Measurements from ENCODE around the gene GMDS.

DNA sequence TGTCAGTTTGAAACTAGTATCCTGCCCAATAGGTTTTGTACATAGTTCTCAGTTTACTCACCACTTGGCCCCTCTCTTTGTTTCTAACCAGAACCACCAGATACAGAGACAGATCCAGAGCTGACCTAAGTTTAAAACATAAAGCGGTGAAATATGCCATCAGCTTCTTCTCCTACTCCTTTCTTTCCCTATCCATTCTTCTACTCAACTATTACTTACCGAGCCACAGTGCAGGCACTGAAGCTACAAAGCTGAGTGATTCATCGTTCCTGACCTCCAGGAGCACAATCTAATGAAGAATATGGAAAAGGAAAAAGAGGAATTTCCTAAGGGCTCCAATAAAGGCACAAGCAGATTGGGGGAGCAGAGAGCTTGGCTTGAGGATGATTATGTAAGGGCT, 349.7 kb downstream of the GMDS start:
- no peak for TF ChIP-seq CTCF (IDR thresholded peaks at IDR 0.05; ENCODE audit: extremely low read depth in 1 of 2, insufficient read depth in 1 of 2, low read depth in 1 of 2, low read length in 2 of 2)
- no peak for TF ChIP-seq EZH2 (IDR thresholded peaks at IDR 0.05; ENCODE audit: borderline replicate concordance, low read depth, low read length, severe bottlenecking)
- no peak for TF ChIP-seq POLR2A (IDR thresholded peaks at IDR 0.05; ENCODE audit: low read depth, low read length)
- TF ChIP-seq FOS (IDR thresholded peaks at IDR 0.05; ENCODE audit: borderline replicate concordance, insufficient read depth, low read length), result peak; percentile 34
- no peak for TF ChIP-seq MYC (IDR thresholded peaks at IDR 0.05; ENCODE audit: low read depth, low read length)

Measured in endothelial cell of umbilical vein (primary cell).